Activated gamma-delta T cell (primary cell): ENCODE data around the gene EEFSEC.

Source experiments
- DNase-seq: peaks from one replicate; lab custom pipeline; 2025; lab: John Stamatoyannopoulos, UW

The EEFSEC gene

DNA sequence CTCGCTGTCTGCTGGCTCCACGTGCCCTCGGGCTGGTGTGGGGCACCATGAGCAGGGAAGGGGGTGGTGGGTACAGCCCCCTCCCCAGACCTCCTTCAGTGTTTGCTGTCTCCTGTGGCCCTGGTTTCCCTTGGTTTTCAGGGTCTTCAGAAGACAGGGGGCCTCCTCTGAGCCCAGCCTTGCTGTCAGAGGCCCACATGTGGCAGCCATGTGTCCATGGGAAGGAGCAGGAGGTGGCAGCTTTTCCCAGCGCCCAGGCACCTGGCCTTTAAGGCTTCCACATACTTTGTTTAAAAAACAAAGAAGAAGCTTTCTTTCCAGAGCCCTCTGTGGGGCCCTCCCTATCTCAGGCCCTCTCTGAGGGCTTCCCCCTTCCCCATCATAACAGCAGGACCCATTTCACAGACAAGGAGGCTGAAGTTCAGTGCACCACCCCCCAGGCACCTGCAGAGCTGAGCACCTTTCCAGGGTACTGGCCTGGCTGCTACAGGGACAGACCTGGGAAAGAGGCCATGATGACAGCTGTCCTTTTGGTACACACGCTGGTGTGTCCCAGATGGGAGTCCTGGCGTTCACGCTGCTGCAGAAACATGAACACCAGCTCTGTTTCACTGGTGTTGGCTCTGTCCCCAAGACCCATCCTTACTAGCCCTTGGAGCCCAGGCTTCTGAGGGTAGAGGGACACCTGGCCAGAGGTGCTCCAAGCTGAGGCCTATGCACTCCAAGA, 239.7 kb downstream of the EEFSEC start:
- DNase-seq: no peak

DNA sequence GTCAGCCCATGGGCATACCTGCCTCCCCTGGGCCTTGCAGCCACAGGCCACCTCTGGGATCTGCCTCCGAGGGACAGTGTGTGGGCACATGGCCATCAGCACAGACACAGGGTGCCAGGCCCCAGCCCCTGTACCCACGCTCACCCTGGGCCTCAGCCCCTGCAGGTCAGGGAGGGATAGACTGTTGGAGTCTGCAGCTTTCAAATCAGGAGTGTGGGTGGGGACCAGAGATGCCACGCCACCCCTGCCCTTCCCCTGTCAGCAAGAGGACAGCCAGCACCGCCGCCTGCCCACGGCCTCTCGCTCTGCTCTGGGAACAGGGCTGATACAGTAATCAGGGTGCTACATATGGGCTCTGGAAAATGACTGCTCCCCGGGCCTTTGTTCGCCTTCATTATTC, 240.8 kb downstream of the EEFSEC start:
- DNase-seq: no peak

DNA sequence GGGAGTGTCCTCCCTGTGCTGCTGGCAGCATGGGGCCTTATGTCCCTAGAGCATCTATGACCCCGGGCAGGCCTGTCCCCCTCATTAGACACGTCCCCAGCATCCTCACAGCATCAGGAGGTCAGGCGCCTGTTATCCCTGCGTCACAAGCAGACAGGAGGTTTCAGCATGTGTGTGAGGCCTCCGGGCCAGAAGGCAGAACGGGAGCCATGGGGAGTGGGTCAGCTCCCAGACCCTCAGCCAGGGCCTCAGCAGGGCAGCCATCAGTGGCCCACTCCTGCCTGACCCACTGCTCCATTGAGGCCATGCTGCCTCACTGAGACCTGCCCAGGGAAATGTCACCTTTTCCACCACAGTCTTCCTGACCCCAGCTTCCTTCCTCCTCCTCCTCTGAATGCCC, 241.8 kb downstream of the EEFSEC start:
- no peak for DNase-seq

DNA sequence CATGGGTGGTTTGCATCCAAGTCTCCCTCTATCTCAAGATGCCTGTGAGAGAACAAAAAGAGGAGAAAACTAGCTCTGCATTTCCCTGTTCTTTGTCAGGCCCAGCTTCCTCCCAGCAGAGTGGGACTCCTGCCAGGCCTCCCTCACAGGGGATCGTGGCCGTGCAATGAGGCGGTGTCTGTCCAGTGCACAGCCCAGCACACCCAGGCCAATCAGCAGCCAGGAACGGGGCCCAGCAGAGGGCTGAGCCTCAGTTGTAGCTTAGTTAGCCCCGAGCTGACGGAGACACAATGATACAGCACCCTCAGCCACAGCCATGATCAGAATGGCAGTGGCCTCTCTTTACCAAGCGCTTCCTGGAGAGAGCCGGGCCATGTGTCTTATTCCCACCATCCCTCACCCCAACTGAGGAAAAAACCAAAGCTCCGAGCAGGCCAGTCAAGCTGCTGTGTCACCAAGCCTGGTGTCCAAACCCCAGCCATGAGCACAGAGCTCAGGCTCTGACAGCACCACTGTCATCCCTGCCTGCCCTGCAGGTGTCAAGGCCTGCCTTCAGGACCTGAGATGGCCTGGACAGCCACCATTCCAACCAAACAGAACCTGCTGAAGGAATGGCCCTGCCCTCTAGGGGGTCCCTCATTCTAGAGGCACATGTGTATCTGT, 242.3 kb downstream of the EEFSEC start:
- no peak for DNase-seq

DNA sequence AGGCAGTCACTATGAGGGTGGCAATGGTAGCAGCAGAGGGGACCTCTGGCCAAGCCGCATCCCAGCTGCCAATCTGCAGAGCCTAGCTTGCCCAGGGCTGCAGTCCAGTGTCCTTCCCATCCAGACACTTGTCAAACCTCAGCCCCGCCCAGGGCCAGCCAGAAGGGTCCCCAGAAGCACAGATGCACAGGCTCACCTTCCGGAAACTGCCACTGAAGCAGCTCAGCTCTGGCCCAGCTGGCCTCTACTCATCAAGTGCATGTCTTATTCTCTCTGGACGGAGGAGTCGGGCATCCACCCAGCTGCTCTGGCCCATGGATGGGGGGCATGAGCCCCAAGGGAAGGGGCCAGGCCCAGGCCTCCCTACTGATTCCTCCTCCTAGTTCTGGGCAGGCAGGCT, 244.2 kb downstream of the EEFSEC start:
- DNase-seq: no peak

DNA sequence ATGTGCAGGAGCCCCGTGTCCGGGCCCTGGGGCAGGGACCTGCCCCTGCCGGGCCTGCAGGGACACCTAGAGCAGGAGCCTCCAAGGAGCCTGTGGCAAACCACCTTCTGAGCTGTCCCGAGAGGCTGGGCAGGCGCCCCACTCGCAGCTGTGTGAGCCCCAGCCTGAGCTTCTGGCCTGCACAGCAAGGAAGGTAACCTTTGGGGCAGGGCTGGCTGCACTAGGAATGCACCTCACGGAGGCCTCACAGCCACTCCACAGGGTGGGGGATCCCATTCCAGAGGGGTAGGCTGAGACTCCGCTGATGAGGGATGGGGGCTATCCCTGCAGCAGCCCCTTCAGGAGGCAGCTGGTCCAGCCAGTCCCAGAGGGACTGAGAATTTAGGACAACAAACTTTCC, 245.3 kb downstream of the EEFSEC start:
- no peak for DNase-seq

DNA sequence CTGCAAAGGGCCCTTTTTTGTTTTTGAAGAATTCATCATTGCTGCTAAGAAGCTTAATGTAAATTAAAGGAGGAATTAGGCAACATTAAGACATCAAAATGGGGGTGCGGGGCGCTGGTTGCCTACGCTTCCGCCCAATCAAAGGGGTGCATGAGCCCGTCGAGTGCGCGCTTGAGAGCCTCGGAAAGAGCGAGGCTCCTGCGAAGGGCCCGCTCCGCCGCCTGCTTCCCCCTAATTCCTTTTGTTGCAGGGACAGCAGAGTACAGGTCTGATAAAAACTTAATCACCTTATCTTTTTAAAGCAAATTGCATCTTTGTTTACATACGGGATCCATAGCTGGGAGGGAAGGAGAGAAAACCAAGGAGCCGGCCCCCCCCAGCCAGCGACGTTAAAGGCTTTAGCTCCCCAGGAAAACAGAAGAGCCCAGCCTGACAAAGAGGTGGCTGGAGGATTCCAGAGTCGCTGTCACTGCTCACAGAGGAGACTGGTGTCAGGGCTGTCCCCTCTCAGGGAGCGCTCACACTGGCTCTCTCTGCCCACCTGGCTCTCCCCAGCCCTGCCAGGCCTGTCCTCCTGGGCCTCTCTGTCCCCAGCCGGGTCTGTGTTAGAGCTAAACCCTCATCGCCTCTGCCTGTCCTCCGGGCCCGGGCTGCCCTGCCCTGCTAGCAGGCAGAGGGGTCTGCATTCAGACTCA, 246.1 kb downstream of the EEFSEC start:
- no peak for DNase-seq

DNA sequence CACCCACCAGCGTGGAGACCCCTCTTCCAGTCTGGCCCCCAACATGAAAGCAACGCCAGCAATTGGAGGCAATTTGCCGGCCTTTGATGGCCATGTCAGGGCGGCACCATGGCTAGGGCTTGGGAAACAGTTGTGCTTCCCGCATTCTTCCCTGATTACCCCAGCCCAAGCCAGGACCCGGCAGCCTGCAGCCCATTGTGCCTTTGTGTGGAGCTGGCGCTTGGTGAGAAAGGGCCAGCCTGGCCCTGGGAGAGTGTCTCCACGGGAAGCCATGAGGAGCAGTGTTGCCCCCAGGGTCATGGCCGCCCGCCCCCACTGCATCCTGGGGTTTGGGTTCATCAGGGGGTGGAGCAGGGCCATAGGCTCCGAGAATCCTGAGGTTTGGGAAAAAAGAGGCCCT, 247.4 kb downstream of the EEFSEC start:
- no peak for DNase-seq

DNA sequence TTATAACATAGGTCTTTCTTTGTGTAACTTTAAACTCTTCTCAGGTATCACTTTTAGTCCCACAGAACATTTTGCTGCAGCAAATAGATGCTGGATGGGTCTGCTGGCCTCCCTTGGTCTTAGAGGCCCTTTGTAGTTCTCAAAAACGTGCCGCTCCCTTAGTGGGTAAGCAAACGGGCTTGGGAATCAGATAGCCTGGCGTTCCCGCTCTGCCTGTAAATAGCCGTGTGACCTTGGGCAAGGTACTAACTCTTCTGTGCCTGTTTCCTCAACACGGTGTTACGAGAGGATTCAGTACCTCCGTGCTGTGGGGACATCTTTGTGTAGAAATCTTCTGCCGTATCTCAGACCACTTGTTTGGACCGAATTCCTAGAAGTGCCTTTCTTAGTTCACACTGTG, 249.0 kb downstream of the EEFSEC start:
- DNase-seq: no peak

DNA sequence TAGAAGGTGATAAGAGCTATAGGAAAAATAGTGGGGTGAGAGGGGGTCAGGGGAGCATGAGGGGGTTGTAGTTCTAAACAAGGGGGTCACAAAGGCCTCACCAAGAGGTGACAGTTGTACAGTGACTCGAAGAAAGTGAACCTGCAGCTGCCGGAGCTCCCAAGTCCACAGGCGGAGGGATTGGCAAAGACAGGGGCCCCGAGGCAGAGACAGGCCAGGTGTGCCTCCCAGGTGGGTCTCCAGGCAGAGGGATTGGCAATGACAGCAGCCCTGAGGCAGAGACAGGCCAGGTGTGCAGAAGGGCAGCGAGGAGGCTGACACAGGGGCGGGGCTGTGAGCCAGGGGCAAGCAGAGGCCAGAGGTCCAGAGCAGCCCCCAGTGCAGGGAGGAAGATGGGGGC, 249.7 kb downstream of the EEFSEC start:
- no peak for DNase-seq

DNA sequence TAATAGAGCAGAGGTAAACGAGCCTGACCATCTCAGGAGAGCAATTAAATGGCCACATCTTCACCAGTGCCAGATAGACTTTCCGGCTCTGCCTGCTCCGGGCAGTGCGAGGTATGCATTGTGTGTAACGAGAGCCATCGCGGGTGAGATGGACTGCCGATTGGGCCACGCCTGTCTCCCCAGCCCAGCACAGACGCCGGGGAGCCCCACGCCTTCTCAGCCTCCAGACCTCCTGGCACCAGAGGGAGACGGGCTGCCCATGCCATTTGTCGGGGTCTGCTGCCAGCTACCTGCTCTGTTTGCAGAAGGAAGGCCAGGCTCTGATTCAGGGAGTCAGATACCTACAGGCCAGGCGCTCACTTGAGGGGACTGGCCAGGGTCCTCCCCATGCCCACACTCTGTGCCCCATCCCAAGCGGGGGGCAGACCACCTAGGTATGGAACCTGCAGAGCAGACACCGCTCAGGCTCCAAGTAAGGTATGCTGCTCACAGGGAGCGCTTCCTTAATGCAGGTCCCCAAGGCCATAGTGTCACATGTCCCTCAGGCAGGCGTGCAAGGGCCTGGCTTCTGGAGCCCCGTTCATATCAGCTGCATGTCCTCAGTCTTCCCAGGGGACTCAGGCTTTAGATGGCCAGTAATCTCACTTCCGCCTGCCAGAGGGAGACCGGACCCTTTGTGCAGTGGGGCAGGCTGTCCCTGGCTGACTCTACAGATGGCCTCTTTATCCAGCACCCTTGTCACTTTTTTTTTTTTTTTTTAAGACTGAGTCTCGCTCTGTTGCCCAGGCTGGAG, 251.2 kb downstream of the EEFSEC start:
- DNase-seq: no peak

DNA sequence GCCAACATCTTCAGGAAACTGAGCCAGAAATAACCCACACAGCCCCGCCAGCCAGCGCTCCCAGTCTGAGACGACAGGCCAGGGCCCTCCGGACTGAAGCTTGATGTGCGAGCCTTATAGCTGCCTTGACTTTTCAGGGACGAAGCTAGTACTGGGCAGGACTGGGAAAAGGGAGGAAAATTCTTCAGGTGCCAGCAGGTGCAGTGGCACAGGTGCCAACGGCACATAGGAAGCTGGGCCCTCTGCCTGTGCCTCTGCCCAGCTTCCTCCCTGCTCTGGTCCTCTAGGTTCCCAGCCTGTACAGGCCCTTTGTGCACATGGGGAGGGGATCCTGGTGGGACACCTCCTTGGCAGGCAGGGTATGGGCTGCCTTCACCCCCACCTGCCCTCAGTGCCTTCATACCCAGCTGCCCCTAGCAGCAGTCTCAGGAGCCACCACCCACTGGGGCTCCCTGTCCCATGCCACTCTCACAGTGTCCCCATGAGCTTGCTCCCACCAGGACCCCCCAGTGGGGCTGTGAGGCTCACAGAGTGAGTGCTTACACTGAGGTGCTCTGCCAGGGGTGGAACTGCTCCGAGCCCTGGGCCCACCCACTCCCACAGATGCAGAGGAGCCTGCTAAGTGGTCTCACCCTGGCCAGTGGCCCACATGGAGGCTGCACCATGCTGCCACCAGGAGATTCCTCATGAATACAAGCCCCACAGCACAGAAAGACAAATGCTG, 252.4 kb downstream of the EEFSEC start:
- DNase-seq: no peak

DNA sequence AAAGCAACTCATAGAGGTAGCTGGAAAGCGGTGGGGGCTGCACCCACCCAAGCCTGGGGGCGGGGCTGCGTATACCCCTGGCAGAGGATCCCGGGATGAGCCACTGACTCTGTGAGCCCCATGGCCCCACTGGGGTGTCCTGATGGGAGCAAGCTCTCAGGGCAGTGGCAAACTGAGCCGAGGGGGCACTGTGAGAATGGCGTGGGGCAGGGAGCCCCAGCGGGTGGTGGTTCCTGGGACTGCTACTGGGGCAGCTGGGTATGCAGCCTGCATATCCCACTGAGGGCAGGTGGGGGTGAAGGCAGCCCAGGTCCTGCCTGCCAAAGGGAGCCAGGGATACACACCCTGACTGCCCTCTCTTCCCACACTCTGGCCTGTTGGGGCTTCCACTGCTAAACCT, 254.0 kb downstream of the EEFSEC start:
- DNase-seq: no peak

DNA sequence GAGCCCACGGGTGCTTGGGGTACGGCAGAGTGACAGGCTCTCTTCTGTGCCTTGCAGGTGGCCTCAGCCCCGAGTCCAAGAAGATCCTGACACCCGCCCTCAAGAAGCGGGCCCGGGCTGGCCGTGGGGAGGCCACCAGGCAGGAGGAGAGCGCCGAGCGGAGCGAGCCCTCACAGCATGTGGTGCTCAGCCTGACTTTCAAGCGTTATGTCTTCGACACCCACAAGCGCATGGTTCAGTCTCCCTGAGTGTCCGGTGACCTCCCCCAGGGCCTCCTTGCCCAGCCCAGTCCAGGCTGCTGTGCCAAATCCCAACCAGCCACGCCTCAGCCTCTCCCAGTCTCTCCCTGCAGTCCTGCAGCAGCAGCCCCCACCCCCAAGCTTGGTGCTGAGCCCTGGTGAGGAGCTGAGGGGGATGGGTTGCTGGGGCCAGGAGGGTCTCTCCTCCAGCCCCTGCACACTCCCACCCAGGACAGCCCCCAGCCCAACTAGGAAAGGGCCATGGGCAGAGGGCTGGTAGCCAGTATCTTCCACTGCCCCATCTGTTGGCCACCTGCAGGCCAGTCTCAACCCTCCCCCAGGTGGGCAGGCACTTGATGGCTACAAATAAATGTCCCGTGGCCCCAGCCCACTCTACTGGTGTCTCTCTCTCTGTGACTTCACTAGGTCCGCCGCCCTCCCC, 254.9 kb downstream of the EEFSEC start:
- no peak for DNase-seq

DNA sequence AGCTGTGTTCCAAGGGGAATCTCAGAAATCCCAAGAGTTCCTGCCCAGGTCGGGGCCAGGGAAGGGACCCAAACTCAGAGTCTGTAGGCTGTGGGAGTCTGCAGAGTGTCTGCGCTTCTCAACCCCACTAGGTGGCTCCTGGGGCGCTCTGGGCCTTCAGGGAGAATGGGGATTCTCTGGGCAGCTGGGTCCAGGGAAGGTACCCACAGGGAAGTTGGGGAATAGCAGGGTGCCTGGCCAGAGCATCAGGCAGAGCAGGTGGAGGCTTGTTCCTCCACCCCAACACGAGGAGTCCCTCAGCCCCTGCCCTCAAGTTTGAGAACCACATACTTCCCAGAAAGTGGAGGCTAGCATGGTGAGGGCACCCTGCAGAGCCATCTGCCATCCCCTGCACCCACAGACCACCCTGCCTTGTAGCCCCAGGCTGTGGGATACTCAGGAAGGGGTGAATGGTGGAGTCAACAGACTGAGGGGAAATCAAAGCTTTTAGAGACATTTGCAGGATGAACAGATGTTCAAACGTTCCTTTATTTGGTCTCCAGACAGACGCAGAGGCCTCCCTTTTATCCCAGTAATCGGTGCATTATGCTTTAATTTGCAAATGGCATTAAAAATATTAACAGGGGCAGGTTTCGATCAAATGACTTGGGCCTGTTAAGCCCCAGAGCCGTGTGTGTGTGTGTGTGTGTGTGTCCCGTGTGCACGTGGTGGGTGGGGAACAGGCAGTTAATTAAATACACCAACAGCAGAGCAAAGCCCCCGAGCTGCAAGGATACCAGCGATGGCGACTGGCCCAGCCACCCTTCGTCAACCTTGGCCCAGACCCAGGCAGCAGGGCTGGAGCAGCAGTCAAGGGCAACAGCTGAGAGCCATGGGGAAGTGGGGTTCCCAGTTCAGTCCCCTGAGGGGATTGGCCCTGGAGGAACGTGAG, 255.7 kb downstream of the EEFSEC start:
- DNase-seq: no peak

DNA sequence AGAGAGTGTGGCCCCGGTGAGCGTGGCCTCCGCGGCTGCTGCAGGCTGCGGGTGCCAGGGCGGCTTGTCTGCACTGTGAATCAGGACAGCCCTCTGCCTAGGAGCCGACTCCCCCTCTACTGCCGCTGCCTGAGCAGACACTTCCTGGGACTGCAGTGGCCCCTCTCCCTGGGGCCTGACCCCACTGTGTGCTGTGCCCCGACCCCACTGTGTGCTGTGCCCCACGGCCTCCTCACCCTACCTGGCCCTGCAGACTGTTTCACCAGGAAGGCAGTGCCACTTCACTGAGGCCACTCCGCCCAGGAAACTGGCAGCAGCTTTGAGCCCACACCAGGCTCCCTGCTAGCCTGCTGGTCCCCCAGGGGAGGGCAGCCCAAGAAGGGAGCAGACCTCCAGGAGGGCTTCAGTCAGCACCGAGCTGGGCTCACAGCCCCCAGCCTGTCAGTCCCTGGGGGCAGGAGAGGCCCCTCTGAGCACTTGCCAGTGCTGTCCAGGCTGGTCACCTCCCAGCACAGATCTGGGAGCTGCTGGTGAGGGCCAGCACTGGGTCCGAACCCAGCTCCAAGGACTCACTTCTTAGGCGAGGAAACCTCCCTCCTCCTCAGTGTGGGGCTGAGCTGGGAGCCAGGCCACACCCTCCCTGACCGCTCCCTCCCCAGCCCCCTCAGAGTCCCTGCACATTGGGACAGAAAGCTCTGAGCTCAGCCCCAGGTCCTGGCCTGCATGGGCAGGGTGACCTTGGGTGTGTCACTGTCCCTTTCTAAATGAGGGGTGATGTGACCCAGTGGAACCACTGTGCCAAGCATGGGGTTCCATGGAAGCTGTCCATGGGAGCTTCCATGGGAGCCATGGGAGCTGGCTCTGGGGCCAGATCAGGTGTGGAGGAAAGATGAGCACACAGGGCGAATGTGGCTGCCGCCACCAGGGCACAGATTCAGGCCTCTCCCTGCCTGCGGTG, 256.6 kb downstream of the EEFSEC start:
- DNase-seq: no peak

DNA sequence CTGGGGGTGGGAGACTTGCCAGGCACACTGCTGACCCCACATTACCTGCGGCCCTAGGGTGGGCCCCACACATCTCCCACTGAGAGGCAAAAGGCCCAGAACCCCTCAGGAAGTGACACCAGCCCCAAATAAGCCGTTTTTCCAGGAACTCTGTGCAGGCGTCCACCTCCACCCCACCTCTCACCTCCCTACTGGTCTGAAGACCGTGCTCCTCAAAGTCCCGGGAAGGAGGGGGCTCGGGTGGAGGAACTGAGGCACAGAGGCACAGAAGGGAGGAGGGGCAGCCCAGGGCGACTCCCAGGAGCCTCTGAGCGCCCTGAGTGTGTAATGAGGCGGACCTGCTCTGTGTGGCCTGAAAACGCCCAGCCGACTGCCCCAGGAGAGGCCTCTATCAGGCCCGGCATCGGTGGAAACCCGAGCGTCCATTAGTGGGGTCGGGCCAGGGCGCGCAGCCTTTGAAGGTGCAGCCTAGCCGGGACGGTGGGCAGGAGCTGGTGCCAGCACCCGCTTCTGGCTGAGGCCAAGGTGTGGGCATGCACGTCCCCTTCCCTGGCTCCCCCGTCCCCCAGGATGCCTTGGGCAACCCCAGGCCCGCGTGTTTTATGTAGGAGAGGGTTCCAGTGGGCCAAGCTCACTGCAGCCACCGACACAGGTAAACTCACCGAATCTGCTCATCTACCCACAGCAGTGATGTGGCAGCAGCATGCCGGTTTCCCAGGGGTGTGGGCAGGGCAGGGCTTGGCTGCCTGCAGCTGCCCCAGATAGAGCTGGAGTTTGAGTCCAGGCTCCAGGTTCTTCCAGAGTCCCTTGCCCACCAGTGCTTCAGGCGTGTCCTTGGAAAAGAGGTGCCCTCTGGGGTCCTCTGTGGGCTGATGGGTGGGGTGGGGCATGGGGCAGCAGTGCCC, 257.6 kb downstream of the EEFSEC start:
- DNase-seq: no peak

DNA sequence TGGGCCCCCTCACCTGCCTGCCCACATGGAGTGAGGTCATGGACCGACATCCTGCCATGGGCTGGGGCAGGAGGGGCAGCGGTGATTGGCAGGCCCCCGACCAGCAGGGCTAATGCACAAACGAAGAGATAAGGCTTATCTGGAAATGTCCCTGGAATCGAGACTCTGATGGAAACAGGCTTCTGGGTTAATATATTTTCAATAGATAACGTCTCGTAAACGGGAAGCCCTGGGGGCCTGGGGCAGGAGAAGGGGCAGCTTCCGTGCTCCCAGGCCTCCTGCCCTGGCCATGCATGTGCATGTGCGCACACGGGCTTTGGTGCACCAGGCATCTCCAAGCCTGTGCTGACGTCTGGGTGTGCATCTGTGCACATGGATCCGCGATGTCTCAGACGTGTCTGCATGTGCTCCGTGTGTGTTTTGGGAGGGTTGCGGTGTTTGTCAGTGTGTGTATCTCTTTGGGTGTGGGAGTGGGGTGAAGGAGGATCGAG, 258.3 kb downstream of the EEFSEC start:
- DNase-seq: no peak
